Fibroblast of pulmonary artery (primary cell): ENCODE data around the gene GRK3.

Experiments used
- DNase-seq: peaks from one replicate; pipeline ENCODE4 v3.0.0-alpha.2; 2010; ENCODE audit warnings: low read depth
- H3K4me3 ChIP-seq: replicated peaks from 2 replicates; pipeline ENCODE4 v1.5.1; 2011; ENCODE audit warnings: low read depth, mild to moderate bottlenecking, control low read depth, low read length, moderate library complexity
- TF ChIP-seq, protein P1 (sequence below): IDR thresholded peaks from 2 replicates; pipeline ENCODE4 v1.5.1; 2011; ENCODE audit warnings: mild to moderate bottlenecking, control low read depth, low read length, inconsistent platforms; ENCODE audit errors: missing control alignments

GRK3 gene

DNA sequence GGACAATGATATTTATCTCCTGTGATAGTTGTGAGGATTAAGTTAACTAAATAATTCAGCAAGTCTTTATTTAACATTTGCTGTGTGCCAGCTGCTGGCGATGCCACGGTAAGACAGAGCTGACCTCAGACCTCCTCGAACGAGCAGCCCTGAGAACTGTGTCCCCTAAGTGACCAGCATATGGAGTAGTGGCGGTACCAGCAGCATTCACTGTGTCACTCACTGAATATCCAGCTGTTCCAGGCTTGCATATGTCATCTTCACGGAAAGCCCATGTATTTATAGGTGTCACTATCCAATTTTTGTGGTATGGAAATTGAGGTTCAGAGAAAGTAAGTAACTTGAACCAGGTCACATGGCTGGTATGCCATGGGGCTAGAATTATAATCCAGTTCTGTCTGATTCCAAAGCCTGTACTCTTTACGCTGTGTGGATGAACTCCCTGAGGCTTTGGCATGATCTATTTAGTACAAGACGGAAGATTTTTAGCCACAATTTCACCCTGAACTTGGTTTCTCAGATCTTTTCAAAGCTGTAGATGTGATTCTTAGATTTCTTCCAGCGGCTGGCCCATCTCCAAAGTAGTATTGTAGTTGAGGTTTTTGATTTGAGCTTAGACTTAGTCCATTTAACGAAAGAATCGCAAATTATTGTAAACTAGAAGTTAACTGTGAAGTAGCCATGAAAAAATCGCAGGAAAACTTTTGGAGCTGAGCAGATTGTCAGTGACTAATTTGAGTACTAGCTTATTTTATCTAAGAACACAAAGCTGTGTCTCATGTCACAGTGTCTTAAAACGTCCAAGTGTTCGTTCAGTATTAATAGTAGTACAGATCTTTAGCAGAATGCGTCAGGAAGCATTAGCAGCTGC, 128.2 kb downstream of the GRK3 start:
- DNase-seq: no peak
- TF ChIP-seq, protein P1, sequence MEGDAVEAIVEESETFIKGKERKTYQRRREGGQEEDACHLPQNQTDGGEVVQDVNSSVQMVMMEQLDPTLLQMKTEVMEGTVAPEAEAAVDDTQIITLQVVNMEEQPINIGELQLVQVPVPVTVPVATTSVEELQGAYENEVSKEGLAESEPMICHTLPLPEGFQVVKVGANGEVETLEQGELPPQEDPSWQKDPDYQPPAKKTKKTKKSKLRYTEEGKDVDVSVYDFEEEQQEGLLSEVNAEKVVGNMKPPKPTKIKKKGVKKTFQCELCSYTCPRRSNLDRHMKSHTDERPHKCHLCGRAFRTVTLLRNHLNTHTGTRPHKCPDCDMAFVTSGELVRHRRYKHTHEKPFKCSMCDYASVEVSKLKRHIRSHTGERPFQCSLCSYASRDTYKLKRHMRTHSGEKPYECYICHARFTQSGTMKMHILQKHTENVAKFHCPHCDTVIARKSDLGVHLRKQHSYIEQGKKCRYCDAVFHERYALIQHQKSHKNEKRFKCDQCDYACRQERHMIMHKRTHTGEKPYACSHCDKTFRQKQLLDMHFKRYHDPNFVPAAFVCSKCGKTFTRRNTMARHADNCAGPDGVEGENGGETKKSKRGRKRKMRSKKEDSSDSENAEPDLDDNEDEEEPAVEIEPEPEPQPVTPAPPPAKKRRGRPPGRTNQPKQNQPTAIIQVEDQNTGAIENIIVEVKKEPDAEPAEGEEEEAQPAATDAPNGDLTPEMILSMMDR: no peak
- H3K4me3 ChIP-seq: no peak overlapping the region

DNA sequence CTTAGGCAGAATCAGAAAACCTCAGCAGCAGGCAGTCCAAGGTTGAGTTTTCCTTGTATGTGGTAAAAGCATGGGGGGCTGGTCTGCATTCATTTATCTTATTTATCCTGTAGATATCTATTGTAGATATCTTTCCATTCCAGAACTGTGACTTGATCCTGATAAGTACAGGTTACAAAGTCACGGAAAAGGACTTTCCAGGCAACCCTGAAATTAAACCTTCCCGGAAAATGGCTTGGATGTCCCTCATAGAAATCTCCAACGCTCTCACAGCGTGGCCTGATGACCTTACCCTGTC, 128.7 kb downstream of the GRK3 start:
- H3K4me3 ChIP-seq: no peak overlapping the region
- no peak for DNase-seq
- TF ChIP-seq, protein P1: no peak

DNA sequence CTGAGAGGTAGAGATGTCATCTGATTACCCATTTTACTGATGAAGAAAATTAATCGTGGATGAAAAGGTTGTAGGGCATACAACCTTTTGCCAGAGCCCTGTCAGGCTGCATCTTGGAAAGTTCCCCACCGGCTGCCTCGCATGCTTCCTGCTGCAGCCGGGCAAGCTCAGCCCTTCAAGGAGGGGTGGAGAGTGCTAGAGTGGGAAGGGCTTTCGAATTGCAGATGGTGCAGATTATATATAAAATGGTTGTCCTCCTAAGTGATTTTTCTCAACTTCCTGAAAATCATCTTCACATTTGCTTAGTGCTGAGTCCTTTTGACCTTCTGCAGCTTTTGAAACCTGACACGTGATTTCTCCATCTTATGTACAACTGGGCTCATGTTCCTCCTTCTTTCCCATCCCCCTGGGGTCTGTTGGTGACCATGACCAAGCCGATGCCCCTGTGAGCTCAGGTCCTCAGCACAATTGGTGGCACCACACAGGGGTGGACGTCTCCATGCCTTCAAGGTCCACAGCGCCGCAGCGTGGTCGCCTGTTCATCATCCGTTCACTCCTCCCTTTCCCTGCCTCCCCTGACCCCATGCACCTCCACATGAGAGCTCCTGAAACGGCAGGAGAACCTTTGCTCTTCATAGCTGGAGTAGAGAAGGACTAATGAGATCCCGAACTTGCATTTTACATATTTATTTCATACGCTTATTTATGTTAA, 129.9 kb downstream of the GRK3 start:
- no peak overlapping the region for H3K4me3 ChIP-seq
- no peak for DNase-seq
- TF ChIP-seq, protein P1: no peak

DNA sequence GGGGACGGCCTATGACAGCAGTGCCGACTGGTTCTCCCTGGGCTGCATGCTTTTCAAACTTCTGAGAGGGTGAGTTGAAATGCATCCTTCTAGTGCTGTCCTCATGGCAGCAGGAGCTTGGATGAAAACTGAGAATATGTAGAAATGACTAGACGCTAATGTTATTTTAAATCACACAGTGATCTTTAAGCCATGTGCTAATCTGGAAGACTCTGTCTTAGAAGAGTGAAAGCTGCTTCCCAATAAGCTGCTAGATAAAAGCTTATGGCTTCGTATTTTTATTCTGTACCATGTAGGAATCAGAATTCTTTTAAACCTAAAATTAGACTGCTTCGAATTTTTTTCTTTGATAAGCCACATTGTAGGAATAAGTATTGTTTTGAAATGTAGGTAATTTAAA, 130.7 kb downstream of the GRK3 start:
- H3K4me3 ChIP-seq: no peak overlapping the region
- TF ChIP-seq, protein P1: no peak

DNA sequence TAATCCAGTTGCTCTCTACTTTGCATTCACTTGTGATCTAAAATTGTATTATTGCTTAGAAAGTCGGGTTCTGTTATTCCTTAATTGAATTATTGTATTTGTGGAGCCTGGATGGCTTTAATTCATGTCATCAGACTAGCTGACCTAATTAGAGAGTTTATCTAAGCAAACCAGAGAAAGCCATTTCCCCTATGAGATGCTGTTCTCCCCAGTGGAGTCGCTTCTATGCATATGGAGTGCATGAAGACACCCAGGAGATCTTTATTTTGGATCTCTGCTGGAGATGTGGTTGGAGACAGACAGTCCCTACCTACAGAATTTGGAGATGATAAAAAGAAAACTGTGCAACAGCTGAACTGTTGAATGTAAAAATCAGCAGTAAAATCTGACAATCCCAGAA, 132.3 kb downstream of the GRK3 start:
- TF ChIP-seq, protein P1: no peak
- no peak overlapping the region for H3K4me3 ChIP-seq
- no peak for DNase-seq

More for the DNA sequence above, 130.7 kb downstream of the GRK3 start:
- DNase-seq: no peak

DNA sequence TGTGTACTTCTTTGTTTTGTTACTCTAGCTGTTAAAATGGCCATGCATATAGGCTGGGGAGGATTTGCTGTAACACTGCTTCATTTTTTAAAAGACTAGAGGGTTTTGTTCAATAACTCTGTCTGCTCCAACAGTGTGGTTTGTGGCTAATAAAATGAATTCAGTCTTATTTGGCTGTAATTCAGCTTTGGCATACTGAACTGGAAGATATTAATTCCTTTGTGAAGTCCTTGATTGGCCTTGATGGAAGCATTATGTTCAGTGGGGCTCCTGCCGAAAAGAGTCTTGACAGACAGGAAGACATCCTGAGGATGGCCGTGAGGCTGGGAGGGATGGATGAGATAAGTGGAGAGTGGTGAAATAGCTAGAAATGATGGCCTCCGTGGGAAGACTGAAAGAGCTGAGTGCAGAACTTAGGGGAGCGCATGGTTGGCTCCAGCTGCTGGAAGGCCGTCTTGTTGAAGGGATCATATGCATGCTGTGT, 132.7 kb downstream of the GRK3 start:
- H3K4me3 ChIP-seq: no peak overlapping the region
- TF ChIP-seq, protein P1: no peak
- peak; percentile 9 for DNase-seq
